K562 (cell line): ENCODE data around the gene BNC1. TPM values are rescaled to one million over a fixed set of nuclear protein-coding genes. Genes with fewer than 3 reads are reported as not detected.

Source experiments
- ATAC-seq: fragments of 200-7000 bp; cut with Tn5 transposase; 3 replicates; pipeline ENCODE4 v1.9.1; 2020; ENCODE audit warnings: moderate library complexity
- BruUV-seq: library from RNA; stranded (reverse); fragments of 400-500 nt; replicated peaks from 2 replicates; lab custom pipeline; 2021; lab: Mats Ljungman, UMichigan
- CTCF ChIA-PET: fragments of 300-600 bp; formaldehyde crosslinking; extraction: SDS; loops from one replicate; lab custom pipeline; 2021; ENCODE audit warnings: low intra/inter-chr PET ratio; lab: Yijun Ruan, JAX
- POLR2A ChIA-PET: fragments of 300-600, 350-650 bp; sonication (Branson Sonifier 250); formaldehyde crosslinking; extraction: SDS; loops from one replicate; lab custom pipeline; 2021; ENCODE audit warnings: antibody characterized with exemption, inconsistent platforms; lab: Yijun Ruan, JAX
- DNase-seq, 4 experiments: peaks; one replicate each; pipeline versions ENCODE4 v3.0.0 to v3.0.0-alpha.2; 2011 to 2018; ENCODE audit warnings: low spot score in 3 of 4, mixed read lengths in 3 of 4; ENCODE audit errors: extremely low read depth in 1 of 4
- FAIRE-seq: peaks from 2 replicates; lab custom pipeline; 2011; peaks lifted over from hg19 to GRCh38; lab: Jason Lieb, UNC
- H2AFZ ChIP-seq: 2 replicates; pipeline ENCODE4 v1.6.0; 2011; ENCODE audit warnings: low read depth, low read length, control low read depth, inconsistent platforms
- H3K27ac ChIP-seq: fragments of 200-600 bp; 3 replicates; pipeline ENCODE4 v1.8.0; 2011; ENCODE audit warnings: low read depth, mild to moderate bottlenecking, control low read depth, inconsistent platforms, low read length, moderate library complexity, mixed read lengths; ENCODE audit errors: extremely low read depth
- H3K27me3 ChIP-seq, 2 experiments: fragments of 300-600 bp in 1 of 2; 2 replicates in 1 of 2; 3 replicates in 1 of 2; pipeline versions ENCODE4 v1.6.0 to v1.8.0; 2011; ENCODE audit warnings: inconsistent platforms in 2 of 2, low read length in 2 of 2, mild to moderate bottlenecking in 1 of 2, mixed read lengths in 1 of 2, moderate library complexity in 1 of 2; ENCODE audit not compliant: control insufficient read depth in 2 of 2, insufficient read depth in 2 of 2
- H3K36me3 ChIP-seq: fragments of 300-600 bp; 3 replicates; pipeline ENCODE4 v1.8.0; 2011; ENCODE audit warnings: mild to moderate bottlenecking, low read length, inconsistent platforms; ENCODE audit not compliant: control insufficient read depth, insufficient read depth
- H3K4me1 ChIP-seq, 2 experiments: fragments of 200-600 bp in 1 of 2; replicated peaks in 1 of 2; 2 replicates in 1 of 2; 3 replicates in 1 of 2; pipeline versions ENCODE4 v1.5.1 to v1.8.0; 2011; ENCODE audit warnings: inconsistent platforms in 2 of 2, low read length in 2 of 2, mild to moderate bottlenecking in 1 of 2, mixed read lengths in 1 of 2, moderate library complexity in 1 of 2; ENCODE audit not compliant: control insufficient read depth in 2 of 2, insufficient read depth in 2 of 2
- H3K4me2 ChIP-seq: 2 replicates; pipeline ENCODE4 v1.6.1; 2011; ENCODE audit warnings: low read length, control low read depth, inconsistent platforms, mixed read lengths; ENCODE audit not compliant: insufficient read depth
- H3K4me3 ChIP-seq: fragments of 200-600 bp; sonication (generic), shearing (Covaris generic); 2 replicates; pipeline ENCODE4 v1.5.1; 2016; ENCODE audit warnings: control low read depth, inconsistent platforms
- H3K79me2 ChIP-seq: fragments of 200-600 bp; 3 replicates; pipeline ENCODE4 v1.8.0; 2011; ENCODE audit warnings: low read length, inconsistent platforms; ENCODE audit not compliant: control insufficient read depth, insufficient read depth
- H3K9ac ChIP-seq, 2 experiments: 2 replicates each; pipeline versions ENCODE4 v1.6.0 to v1.6.1; 2011; ENCODE audit warnings: low read depth in 2 of 2, low read length in 2 of 2, control low read depth in 1 of 2, inconsistent platforms in 1 of 2, mild to moderate bottlenecking in 1 of 2, mixed read lengths in 1 of 2; ENCODE audit not compliant: insufficient read depth in 1 of 2
- H3K9me1 ChIP-seq: one replicate; pipeline ENCODE4 v1.6.0; 2011; ENCODE audit warnings: inconsistent platforms, mild to moderate bottlenecking, low read length, moderate library complexity; ENCODE audit not compliant: control insufficient read depth, insufficient read depth
- H3K9me3 ChIP-seq: replicated peaks from 2 replicates; pipeline ENCODE4 v1.5.1; 2011; ENCODE audit warnings: low read depth, low read length, inconsistent platforms; ENCODE audit not compliant: control insufficient read depth, insufficient read depth
- H4K20me1 ChIP-seq: replicated peaks from 2 replicates; pipeline ENCODE4 v1.6.1; 2011; ENCODE audit warnings: low read length, inconsistent platforms, mixed read lengths; ENCODE audit not compliant: control insufficient read depth, insufficient read depth
- ETV1 ChIP-seq: fragments of 450-650 bp; conservative IDR thresholded peaks from 2 replicates; pipeline ENCODE4 v1.6.1; 2016; ENCODE audit warnings: missing genetic modification characterization, control low read depth, low read depth, missing compliant biosample characterization
- JUN ChIP-seq, 2 experiments: sonication (generic) in 1 of 2; formaldehyde crosslinking in 1 of 2; IDR thresholded peaks; 2 replicates each; pipeline versions ENCODE4 v1.6.1 to v1.8.0; 2012 to 2022; ENCODE audit warnings: borderline replicate concordance in 2 of 2, mild to moderate bottlenecking in 2 of 2, improper control_type of control experiment in 1 of 2, low read depth in 1 of 2, low read length in 1 of 2, missing genetic modification reagents in 1 of 2
- KLF10 ChIP-seq: fragments of 250-450 bp; sonication (Bioruptor Pico); IDR thresholded peaks from 2 replicates; pipeline ENCODE4 v1.6.1; 2021; ENCODE audit warnings: matching md5 sums
- SOX6 ChIP-seq: fragments of 450-650 bp; IDR thresholded peaks from 2 replicates; pipeline ENCODE4 v1.6.1; 2014; ENCODE audit warnings: mild to moderate bottlenecking
- ZNF3 ChIP-seq: fragments of 250-450 bp; sonication (Bioruptor Pico); IDR thresholded peaks from 2 replicates; pipeline ENCODE4 v1.5.0; 2021; ENCODE audit warnings: mild to moderate bottlenecking, moderate library complexity
- ZNF717 ChIP-seq: fragments of 250-450 bp; sonication (Bioruptor Pico); IDR thresholded peaks from 2 replicates; pipeline ENCODE4 v1.5.0; 2021
- ZNF79 ChIP-seq: fragments of 250-450 bp; sonication (Bioruptor Pico); IDR thresholded peaks from 2 replicates; pipeline ENCODE4 v1.4.0; 2020; ENCODE audit warnings: low read depth, mild to moderate bottlenecking, moderate library complexity
- WGBS: fragments of 100-300 bp; shearing (Covaris generic); methylation state at CpG from one replicate; pipeline ENCODE4 v1.1.6; 2016; ENCODE audit warnings: low coverage, mixed read lengths; ENCODE audit not compliant: insufficient coverage; ENCODE audit errors: missing lambda C conversion rate; 5-methylcytosine and 5-hydroxymethylcytosine counted together
- in situ Hi-C: fragments of 300-500 bp; cut with MboI; formaldehyde crosslinking; loops from 4 replicates; pipeline ENCODE4 v1.15.0; 2018; ENCODE audit warnings: inconsistent platforms, mixed read lengths
- intact Hi-C: fragments of 100-400 bp; cut with micrococcal nuclease; formaldehyde crosslinking; loops from 2 replicates; pipeline ENCODE4 v1.14.2; 2022
- polyA plus RNA-seq, 8 experiments: library from polyadenylated mRNA; depleted of rRNA in 4 of 8; stranded (reverse) in 5 of 8; unstranded in 3 of 8; fragments of >200 nt; fragmentation: Nextera tagmentation in 2 of 8; fragmentation: Illumina TruSeq in 1 of 8; extraction: Ambion mirVana in 2 of 8; extraction: Trizol in 1 of 8; gene quantifications; 2 replicates each; pipeline versions ENCODE4 v1.2.1 to v1.2.3, GENCODE V29; 2011 to 2014; ENCODE audit warnings: inconsistent platforms in 1 of 8, missing spikeins in 1 of 8
- total RNA-seq, 7 experiments: library from RNA; depleted of rRNA in 6 of 7; stranded (reverse); fragments of >200 nt in 6 of 7; fragmentation: Illumina TruSeq in 2 of 7; extraction: Trizol in 2 of 7; gene quantifications; 2 replicates each; pipeline versions ENCODE4 v1.2.1 to v1.2.3, GENCODE V29; 2011 to 2021; ENCODE audit warnings: low replicate concordance in 1 of 7
- TF ChIP-seq, protein P1 (sequence below): fragments of 450-650 bp; IDR thresholded peaks from 2 replicates; pipeline ENCODE4 v1.6.1; 2014; ENCODE audit warnings: low read depth, mild to moderate bottlenecking, moderate library complexity, borderline replicate concordance

Gene BNC1
- total and polyA plus RNA-seq, 9 of the 15 experiments (the other 6 are each of a cell fraction or from before 2014, with no cell fraction given), result not detected

DNA sequence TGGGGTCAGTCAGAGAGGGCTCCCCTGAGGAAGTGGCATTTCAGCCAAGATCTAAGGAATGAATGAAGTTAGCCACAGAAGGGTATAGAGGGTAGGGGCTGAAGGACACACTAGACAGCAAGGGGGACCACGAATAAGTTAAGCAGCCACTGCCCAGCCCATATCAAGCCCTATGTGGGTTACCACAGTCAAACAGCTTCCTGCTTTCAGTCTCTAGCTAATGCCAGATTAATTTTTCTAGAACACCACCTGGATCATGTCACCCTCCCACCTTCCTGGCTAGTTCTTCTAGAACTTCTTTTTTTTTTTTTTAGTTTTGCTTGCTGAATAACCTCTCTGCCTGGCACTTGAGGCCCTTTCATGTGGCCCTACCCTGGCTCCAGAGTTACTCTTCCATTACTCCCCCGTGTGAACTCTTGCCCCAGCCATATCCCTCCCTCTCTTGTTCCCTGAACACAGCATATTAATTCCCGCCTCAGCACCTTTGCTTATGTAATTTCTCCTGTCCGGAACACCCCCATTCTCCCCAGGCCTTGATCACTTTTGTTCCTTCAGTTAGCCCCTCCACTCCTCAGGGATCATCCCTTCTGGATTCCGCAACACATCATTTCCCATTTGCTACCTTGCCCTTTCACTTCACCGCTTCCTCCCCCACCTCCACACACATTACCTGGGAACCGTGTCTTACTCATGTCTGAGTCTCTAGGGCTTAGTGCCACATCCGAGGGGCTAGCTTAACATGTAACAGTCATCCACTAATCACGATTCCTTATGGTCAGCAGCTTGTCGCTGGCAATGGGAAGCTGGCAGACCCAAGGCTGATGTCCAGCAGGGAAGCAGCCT, 20.6 kb upstream of the BNC1 start:
- H3K4me3 ChIP-seq, result no peak overlapping the region
- no peak overlapping the region for H3K9ac ChIP-seq
- in situ Hi-C loops (no loop called here), intact Hi-C loops (no loop called here)
- no TSS peak for BruUV-seq
- H3K27ac ChIP-seq, result no peak overlapping the region
- H3K27me3 ChIP-seq, result peaks cover 8 to 19% of the 10 kb centered on the region in 2 experiments; a peak in 4 of 5 replicates
- WGBS, result 0% methylated on average over 10 of the region's 10 CpGs
- H3K9me1 ChIP-seq, result no peaks in the 10 kb centered on the region
- ChIA-PET POLR2A (interaction anchor here (0.5 kb wide), 1 partner anchor 31 kb away, joined by 3 read pairs; no protein-coding TSS in a partner anchor), CTCF (no interaction called here)
- FAIRE-seq (no peak), ATAC-seq (no peak), DNase-seq (no peak)
- no peaks in the 10 kb centered on the region for H3K79me2 ChIP-seq
- TF ChIP-seq KLF10, result no peak
- TF ChIP-seq ZNF79 (CRISPR knock-in tag), result no peak
- no peak for TF ChIP-seq ZNF3 (CRISPR knock-in tag)
- no peak for TF ChIP-seq ETV1 (tag)
- no peak for TF ChIP-seq ZNF717 (CRISPR knock-in tag)
- no peaks in the 10 kb centered on the region for H3K4me1 ChIP-seq
- no peak overlapping the region for H3K4me2 ChIP-seq
- H4K20me1 ChIP-seq, result no peaks in the 10 kb centered on the region
- no peaks in the 10 kb centered on the region for H3K9me3 ChIP-seq
- no peaks in the 10 kb centered on the region for H3K36me3 ChIP-seq
- H2AFZ ChIP-seq, result no peak overlapping the region

DNA sequence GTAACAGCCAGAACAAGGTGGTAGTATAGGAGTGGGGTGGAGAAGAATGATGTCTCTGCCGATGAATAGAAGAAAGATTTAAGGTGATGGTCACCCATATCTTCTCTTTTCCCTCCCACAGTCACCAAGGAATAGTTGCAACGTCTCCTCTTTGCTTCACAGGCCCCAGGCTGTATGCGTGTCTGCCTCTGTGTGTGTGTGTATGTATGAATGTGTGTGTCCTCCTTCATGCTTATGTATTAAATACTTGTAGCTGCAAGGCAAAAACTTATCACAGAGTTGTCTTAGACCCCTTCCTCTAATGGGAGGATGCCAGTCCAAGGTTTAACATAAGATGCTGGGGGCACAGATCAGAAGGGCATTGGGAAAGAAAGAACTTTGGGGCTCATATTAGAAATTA, 19.1 kb upstream of the BNC1 start:
- TF ChIP-seq SOX6 (no peak), JUN (IDR thresholded peaks at IDR 0.05; ENCODE audit: borderline replicate concordance, low read depth, low read length) (no peak), JUN (CRISPR knock-in tag; IDR thresholded peaks at IDR 0.05; ENCODE audit: borderline replicate concordance) (no peak)
- TF ChIP-seq, protein P1, sequence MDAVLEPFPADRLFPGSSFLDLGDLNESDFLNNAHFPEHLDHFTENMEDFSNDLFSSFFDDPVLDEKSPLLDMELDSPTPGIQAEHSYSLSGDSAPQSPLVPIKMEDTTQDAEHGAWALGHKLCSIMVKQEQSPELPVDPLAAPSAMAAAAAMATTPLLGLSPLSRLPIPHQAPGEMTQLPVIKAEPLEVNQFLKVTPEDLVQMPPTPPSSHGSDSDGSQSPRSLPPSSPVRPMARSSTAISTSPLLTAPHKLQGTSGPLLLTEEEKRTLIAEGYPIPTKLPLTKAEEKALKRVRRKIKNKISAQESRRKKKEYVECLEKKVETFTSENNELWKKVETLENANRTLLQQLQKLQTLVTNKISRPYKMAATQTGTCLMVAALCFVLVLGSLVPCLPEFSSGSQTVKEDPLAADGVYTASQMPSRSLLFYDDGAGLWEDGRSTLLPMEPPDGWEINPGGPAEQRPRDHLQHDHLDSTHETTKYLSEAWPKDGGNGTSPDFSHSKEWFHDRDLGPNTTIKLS, result no peak
- ChIA-PET CTCF (no interaction called here), POLR2A (no interaction called here)
- ATAC-seq, result no peak
- Histone ChIP-seq H3K9me1 (no peaks in the 10 kb centered on the region), H3K9ac (no peak overlapping the region), H3K4me1 (no peaks in the 10 kb centered on the region), H3K27ac (no peak overlapping the region), H3K4me3 (no peak overlapping the region), H3K4me2 (no peak overlapping the region), H3K79me2 (no peaks in the 10 kb centered on the region), H3K27me3 (peaks cover 4 to 11% of the 10 kb centered on the region in 2 experiments; a peak in 2 of 5 replicates), H3K36me3 (no peaks in the 10 kb centered on the region), H2AFZ (no peak overlapping the region), H3K9me3 (no peaks in the 10 kb centered on the region), H4K20me1 (no peaks in the 10 kb centered on the region)
- intact Hi-C loops (no loop called here), in situ Hi-C loops (no loop called here)
- no peak for FAIRE-seq
- no TSS peak for BruUV-seq
- no peak for DNase-seq
- 0% methylated on average over 3 of the region's 3 CpGs for WGBS
